Adipose tissue (tissue), 3 donors: ENCODE data around the gene ZXDB. TPM values are rescaled to one million over a fixed set of nuclear protein-coding genes. Genes with fewer than 3 reads are reported as not detected.

Source experiments
- H3K27ac ChIP-seq: one replicate; pipeline ENCODE4 v1.5.1; 2013; ENCODE audit warnings: low read depth, low read length
- polyA plus RNA-seq, 3 donors: library from polyadenylated mRNA; stranded (reverse); fragments of 200-250 nt; gene quantifications; one replicate each; pipeline ENCODE4 v1.2.3, GENCODE V29; 2013
- donor health status: healthy with polysubstance abuse.
- donor health status: Bipolar disorder and iron deficiency.
- donor health status: healthy.

The ZXDB gene
- polyA plus RNA-seq, 3 donors: 2.3 to 3.5 (median 2.9) TPM

DNA sequence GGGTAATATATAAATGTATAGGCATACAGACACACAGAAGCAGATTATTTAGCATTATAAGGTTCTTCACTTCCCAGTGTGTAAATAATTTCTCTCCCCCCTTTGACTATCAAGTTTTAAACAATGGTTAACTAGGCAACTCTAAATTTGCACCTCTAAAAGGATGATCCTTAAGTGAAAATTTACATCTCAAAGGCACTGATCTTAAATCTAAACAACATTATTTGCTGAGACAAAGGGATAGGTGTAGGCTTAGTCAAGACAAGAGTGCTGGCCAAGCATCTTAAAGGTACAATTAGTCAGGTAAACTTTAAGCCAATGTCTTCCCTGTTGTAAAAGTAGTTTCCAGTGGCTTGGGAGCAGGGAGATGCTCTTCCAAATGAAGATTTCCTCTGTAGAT is 55.2 kb downstream of the ZXDB start:
- H3K27ac ChIP-seq: no peak overlapping the region

Other genes with a start within 250 kb of the ZXDB start
- under 1 TPM in 1 of 3 donors, not detected in 2; 0.11 TPM for gene NLRP2B, start 88.2 kb downstream of the ZXDB start, polyA plus RNA-seq